Measurements from ENCODE around the gene PEMT.

DNA sequence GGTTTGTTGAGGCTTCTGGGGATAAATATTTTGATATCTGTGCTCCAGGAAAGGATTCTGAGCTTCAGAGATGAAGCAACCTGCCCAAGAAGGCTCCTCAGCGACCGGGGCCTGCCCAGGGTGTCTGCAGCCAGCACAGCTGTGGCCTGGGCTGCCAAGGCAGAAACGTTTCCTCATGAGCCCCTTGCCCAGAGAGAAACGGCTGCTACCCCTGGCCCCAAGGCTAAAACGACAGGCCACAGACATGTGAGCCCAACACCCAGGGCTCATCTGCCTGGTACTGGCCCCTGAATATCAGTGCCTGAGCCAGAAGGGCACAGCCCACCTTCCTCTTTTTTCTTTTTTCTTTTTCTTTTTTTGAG lies 49.9 kb downstream of the PEMT start:
- TF ChIP-seq, protein P1, sequence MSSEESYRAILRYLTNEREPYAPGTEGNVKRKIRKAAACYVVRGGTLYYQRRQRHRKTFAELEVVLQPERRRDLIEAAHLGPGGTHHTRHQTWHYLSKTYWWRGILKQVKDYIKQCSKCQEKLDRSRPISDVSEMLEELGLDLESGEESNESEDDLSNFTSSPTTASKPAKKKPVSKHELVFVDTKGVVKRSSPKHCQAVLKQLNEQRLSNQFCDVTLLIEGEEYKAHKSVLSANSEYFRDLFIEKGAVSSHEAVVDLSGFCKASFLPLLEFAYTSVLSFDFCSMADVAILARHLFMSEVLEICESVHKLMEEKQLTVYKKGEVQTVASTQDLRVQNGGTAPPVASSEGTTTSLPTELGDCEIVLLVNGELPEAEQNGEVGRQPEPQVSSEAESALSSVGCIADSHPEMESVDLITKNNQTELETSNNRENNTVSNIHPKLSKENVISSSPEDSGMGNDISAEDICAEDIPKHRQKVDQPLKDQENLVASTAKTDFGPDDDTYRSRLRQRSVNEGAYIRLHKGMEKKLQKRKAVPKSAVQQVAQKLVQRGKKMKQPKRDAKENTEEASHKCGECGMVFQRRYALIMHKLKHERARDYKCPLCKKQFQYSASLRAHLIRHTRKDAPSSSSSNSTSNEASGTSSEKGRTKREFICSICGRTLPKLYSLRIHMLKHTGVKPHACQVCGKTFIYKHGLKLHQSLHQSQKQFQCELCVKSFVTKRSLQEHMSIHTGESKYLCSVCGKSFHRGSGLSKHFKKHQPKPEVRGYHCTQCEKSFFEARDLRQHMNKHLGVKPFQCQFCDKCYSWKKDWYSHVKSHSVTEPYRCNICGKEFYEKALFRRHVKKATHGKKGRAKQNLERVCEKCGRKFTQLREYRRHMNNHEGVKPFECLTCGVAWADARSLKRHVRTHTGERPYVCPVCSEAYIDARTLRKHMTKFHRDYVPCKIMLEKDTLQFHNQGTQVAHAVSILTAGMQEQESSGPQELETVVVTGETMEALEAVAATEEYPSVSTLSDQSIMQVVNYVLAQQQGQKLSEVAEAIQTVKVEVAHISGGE (tag by site-specific recombination; conservative IDR thresholded peaks at IDR 0.05; ENCODE audit: low read depth), result no peak
- TF ChIP-seq ZNF274 (IDR thresholded peaks at IDR 0.05; ENCODE audit: low read length), result no peak
- no peak for TF ChIP-seq ZNF274 (tag by site-specific recombination; IDR thresholded peaks at IDR 0.05; ENCODE audit: borderline replicate concordance)
- no peak for TF ChIP-seq ZNF311 (tag by site-specific recombination; IDR thresholded peaks at IDR 0.05; ENCODE audit: borderline replicate concordance)

Data from HEK293 (cell line).